Dendritic cell treated with granulocyte-macrophage colony-stimulating factor and Interleukin-4, amounts not matched to agents 40 ng/mL and 50 ng/mL, for 4 days (primary cell): ENCODE results near the gene PYGL.
A peak's percentile ranks its signal among the peaks of the same experiment; 100 is the strongest.
"Not testable (repeated sequence)": the region's sequence is repeated elsewhere in the genome, so short reads cannot be mapped to it uniquely, and the experiment has no call there.

ENCODE experiments used
- H3K27ac Mint-ChIP-seq: one replicate; pipeline ENCODE4 v1.8.0; 2022; ENCODE audit warnings: mild to moderate bottlenecking, mixed read lengths
- H3K27me3 Mint-ChIP-seq: one replicate; pipeline ENCODE4 v1.8.0; 2022; ENCODE audit warnings: mild to moderate bottlenecking, mixed read lengths
- H3K36me3 Mint-ChIP-seq: one replicate; pipeline ENCODE4 v1.8.0; 2022; ENCODE audit warnings: low read depth, mixed read lengths
- H3K4me1 Mint-ChIP-seq: one replicate; pipeline ENCODE4 v1.8.0; 2022; ENCODE audit warnings: low read depth, mixed read lengths
- H3K4me3 Mint-ChIP-seq: one replicate; pipeline ENCODE4 v1.8.0; 2022; ENCODE audit warnings: mild to moderate bottlenecking, moderate library complexity, mixed read lengths
- H3K9me3 Mint-ChIP-seq: one replicate; pipeline ENCODE4 v1.8.0; 2022; ENCODE audit warnings: mixed read lengths
- intact Hi-C: fragments of 100-400 bp; cut with micrococcal nuclease; formaldehyde crosslinking; loops from one replicate; pipeline ENCODE4 v1.15.0; 2022

Gene PYGL

DNA sequence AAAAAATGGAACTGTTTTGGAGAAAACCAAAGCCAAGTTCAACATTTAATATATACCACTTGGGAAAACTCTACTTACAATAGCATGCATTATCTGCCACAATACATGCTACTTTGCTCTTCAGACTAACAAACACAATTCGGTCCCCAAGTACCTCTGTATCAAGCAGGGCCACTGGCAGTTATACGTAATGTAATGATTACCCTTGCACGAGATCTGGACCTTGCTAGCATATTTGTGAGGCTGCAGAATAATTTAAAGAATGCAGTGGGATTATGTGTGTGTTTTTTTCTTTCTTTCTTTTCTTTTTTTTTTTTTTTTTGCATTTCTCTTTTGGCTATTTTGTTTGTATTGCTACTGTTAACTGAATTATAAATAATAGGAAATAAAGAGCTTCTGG, 22.8 kb upstream of the PYGL start:
- Mint-ChIP-seq H3K4me3 (no peak overlapping the region), H3K9me3 (no peaks in the 10 kb centered on the region), H3K27me3 (no peaks in the 10 kb centered on the region), H3K4me1 (peaks cover 20% of the 10 kb centered on the region), H3K27ac (no peak overlapping the region), H3K36me3 (no peaks in the 10 kb centered on the region)
- intact Hi-C loops: loop anchor here (10.0 kb wide), 1 partner anchor 128 kb away; the partner anchor contains the start of gene TRIM9

GRCh38 chr14:50964683-50965390, 20.6 kb upstream of the PYGL start:
- no peaks in the 10 kb centered on the region for H3K9me3 Mint-ChIP-seq
- no peaks in the 10 kb centered on the region for H3K36me3 Mint-ChIP-seq
- peaks cover 2% of the 10 kb centered on the region for H3K27me3 Mint-ChIP-seq
- no peak overlapping the region for H3K4me3 Mint-ChIP-seq
- H3K27ac Mint-ChIP-seq: no peak overlapping the region
- intact Hi-C loops: loop anchor here (10.0 kb wide), 1 partner anchor 130 kb away; the partner anchor contains the start of gene TRIM9
- H3K4me1 Mint-ChIP-seq: peaks cover 30% of the 10 kb centered on the region

- H3K4me3 Mint-ChIP-seq: no peak overlapping the region
- H3K9me3 Mint-ChIP-seq: no peaks in the 10 kb centered on the region
- H3K27me3 Mint-ChIP-seq: peaks cover 2% of the 10 kb centered on the region
- intact Hi-C loops: loop anchor here (10.0 kb wide), 1 partner anchor 131 kb away; the partner anchor contains the start of gene TRIM9
- no peak overlapping the region for H3K27ac Mint-ChIP-seq
- no peaks in the 10 kb centered on the region for H3K36me3 Mint-ChIP-seq
- peaks cover 30% of the 10 kb centered on the region for H3K4me1 Mint-ChIP-seq
These were observed 19.6 kb upstream of the PYGL start for GRCh38 chr14:50963919-50964318.

DNA sequence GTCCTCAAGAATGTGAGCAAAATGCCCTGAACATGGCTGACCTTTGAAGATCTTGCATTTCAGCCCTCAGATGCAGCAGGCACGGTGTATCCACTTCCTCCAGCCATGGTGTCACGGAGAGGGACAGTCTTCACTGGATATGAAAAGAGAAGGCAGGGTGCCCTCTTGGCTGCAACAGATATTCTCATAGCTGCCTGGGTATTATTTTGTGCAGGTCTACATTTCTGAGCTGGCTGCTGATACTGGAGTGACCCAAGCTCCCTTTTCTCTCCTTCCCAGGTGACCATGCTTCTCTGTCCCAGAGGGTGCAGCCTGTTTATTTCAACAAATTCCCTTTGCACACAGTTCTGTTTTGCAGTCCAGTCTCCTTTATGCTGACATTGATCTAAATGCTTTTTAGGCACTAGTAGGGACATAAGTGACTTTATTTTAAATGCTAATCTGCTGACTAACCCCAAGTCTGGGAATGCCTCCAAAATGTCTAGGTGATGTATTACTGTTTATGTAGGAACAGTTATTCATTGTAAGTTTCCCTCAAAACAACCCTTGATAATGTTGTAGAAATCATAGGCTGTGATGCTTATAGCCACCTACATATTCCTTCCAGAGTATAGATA, 17.4 kb upstream of the PYGL start:
- Mint-ChIP-seq H3K4me3 (no peak overlapping the region), H3K27me3 (peaks cover 2% of the 10 kb centered on the region), H3K27ac (no peak overlapping the region), H3K36me3 (no peaks in the 10 kb centered on the region), H3K9me3 (no peaks in the 10 kb centered on the region), H3K4me1 (peaks cover 20% of the 10 kb centered on the region)
- intact Hi-C loops: loop anchor here (10.0 kb wide), 1 partner anchor 133 kb away; the partner anchor contains the start of gene TRIM9

- Mint-ChIP-seq H3K27me3 (peaks cover 2% of the 10 kb centered on the region), H3K36me3 (no peaks in the 10 kb centered on the region), H3K9me3 (no peaks in the 10 kb centered on the region), H3K4me3 (no peak overlapping the region), H3K4me1 (peaks cover 46% of the 10 kb centered on the region), H3K27ac (no peak overlapping the region)
- intact Hi-C loops: no loop called here
These were observed 13.0 kb upstream of the PYGL start for GRCh38 chr14:50957296-50957695.

- H3K4me3 Mint-ChIP-seq, H3K27ac Mint-ChIP-seq, H3K9me3 Mint-ChIP-seq, H3K27me3 Mint-ChIP-seq, H3K36me3 Mint-ChIP-seq, intact Hi-C loops: not testable (repeated sequence)
- H3K4me1 Mint-ChIP-seq: peaks cover 46% of the 10 kb centered on the region
These were observed 12.1 kb upstream of the PYGL start for GRCh38 chr14:50956421-50956820.

- Mint-ChIP-seq H3K4me1 (peaks cover 43% of the 10 kb centered on the region), H3K27me3 (peaks cover 2% of the 10 kb centered on the region), H3K27ac (peak overlapping the region; percentile 79), H3K4me3 (no peak overlapping the region), H3K9me3 (no peaks in the 10 kb centered on the region), H3K36me3 (no peaks in the 10 kb centered on the region)
- intact Hi-C loops: loop anchor here (2.0 kb wide), 1 partner anchor 263 kb away; no protein-coding TSS in a partner anchor
These were observed 11.2 kb upstream of the PYGL start for GRCh38 chr14:50955373-50956043.

- Mint-ChIP-seq H3K4me3 (no peak overlapping the region), H3K4me1 (peaks cover 42% of the 10 kb centered on the region), H3K27ac (peak overlapping the region; percentile 79), H3K36me3 (no peaks in the 10 kb centered on the region), H3K27me3 (no peaks in the 10 kb centered on the region), H3K9me3 (no peaks in the 10 kb centered on the region)
- intact Hi-C loops: loop anchor here (2.0 kb wide), 1 partner anchor 264 kb away; no protein-coding TSS in a partner anchor
These were observed 10.6 kb upstream of the PYGL start for GRCh38 chr14:50954811-50955372.

GRCh38 chr14:50953502-50953901, 9.2 kb upstream of the PYGL start:
- intact Hi-C loops: no loop called here

GRCh38 chr14:50951032-50951431, 6.7 kb upstream of the PYGL start:
- H3K9me3 Mint-ChIP-seq: no peaks in the 10 kb centered on the region
- H3K4me1 Mint-ChIP-seq: peaks cover 42% of the 10 kb centered on the region
- H3K4me3 Mint-ChIP-seq: no peak overlapping the region
- peak overlapping the region; percentile 62 for H3K27ac Mint-ChIP-seq
- no peaks in the 10 kb centered on the region for H3K27me3 Mint-ChIP-seq
- H3K36me3 Mint-ChIP-seq: no peaks in the 10 kb centered on the region
- intact Hi-C loops: no loop called here

More at GRCh38 chr14:50953502-50953901, 9.2 kb upstream of the PYGL start:
- Mint-ChIP-seq H3K9me3 (no peaks in the 10 kb centered on the region), H3K27me3 (no peaks in the 10 kb centered on the region), H3K4me3 (no peak overlapping the region), H3K36me3 (no peaks in the 10 kb centered on the region), H3K27ac (no peak overlapping the region), H3K4me1 (peaks cover 42% of the 10 kb centered on the region)

DNA sequence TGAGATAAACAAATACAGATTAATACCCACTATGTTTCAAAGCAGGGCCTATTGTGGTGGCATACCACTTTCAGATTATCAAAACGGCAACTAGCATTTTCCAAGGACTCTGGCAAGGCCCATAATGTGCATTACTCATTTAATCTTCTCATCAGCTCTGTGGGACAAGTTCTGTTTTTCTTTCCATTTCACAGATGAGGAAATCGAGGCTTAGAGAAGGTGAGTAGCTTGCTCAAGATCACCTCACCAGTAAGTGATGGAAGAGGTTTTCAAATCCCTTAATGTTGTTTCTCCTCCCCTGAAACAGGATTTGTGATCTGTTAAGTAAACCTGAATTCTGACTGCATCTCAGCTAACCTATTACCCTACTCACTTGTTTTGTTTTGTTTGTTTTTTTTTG, 3.9 kb upstream of the PYGL start:
- H3K4me1 Mint-ChIP-seq: peaks cover 30% of the 10 kb centered on the region
- intact Hi-C loops: no loop called here

DNA sequence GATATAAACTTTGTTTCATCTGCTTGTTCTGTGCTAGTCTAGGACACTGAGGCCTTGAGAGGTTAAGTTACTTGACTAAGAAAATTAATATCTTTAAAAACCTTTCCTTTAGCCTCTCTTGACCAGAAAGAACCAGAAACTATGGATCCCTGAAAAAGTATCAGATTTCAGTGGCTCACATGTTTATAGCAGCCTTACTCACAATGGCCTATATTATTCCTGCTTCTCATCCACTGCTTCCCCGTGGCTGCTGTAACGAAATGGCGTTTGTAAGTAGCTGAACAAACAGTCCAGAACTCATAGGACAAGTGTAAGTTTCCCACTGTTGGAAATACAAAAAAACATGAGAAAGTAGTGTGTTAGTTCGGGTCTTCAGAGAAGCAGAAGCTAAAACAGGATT, 3.2 kb upstream of the PYGL start:
- Mint-ChIP-seq H3K27me3 (no peaks in the 10 kb centered on the region), H3K4me3 (no peak overlapping the region), H3K4me1 (peaks cover 28% of the 10 kb centered on the region), H3K36me3 (peaks cover 15% of the 10 kb centered on the region), H3K9me3 (no peaks in the 10 kb centered on the region), H3K27ac (no peak overlapping the region)
- intact Hi-C loops: no loop called here

More for the DNA sequence above, 3.9 kb upstream of the PYGL start:
- H3K4me3 Mint-ChIP-seq: no peak overlapping the region
- H3K27ac Mint-ChIP-seq: no peak overlapping the region
- no peaks in the 10 kb centered on the region for H3K9me3 Mint-ChIP-seq
- peaks cover 11% of the 10 kb centered on the region for H3K36me3 Mint-ChIP-seq
- no peaks in the 10 kb centered on the region for H3K27me3 Mint-ChIP-seq

DNA sequence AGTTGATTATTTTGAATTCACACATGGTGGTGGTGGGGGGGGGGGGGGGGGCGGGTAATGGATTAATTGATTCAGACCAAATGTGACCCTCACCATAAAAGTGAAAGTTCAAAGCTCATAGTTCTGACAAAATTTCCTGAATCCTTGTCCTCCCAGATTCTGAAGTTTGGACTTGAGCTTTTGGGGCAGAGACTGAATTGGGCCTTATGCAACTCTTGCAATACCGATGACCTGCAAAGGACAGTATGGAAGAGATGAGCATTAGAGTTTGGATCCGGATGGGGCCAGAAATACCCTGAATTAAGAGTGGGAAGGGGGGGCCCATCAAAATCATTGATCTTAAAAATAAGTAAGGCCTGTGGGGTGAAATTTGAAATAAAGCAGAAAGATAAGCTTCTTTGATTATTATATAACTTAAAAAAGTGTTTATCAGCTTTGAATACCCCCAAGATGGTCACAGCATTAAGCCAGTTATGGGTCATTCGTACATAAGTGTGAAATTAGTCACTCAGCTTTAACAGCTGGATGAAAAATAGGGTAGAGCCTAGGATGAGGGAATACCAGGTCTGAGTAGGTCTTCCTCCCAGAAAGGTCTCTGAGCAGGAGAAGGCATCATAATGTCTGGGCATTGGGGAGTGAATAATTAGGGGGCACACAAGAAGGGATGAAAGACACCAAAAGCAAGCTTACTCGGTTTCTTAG, 2.1 kb upstream of the PYGL start:
- H3K36me3 Mint-ChIP-seq: peaks cover 26% of the 10 kb centered on the region
- no peaks in the 10 kb centered on the region for H3K27me3 Mint-ChIP-seq
- no peak overlapping the region for H3K4me3 Mint-ChIP-seq
- intact Hi-C loops: no loop called here
- no peak overlapping the region for H3K27ac Mint-ChIP-seq
- peaks cover 30% of the 10 kb centered on the region for H3K4me1 Mint-ChIP-seq
- H3K9me3 Mint-ChIP-seq: no peaks in the 10 kb centered on the region
